Measurements from ENCODE around the gene FSD1. TPM values are rescaled to one million over a fixed set of nuclear protein-coding genes. Genes with fewer than 3 reads are reported as not detected.

The FSD1 gene
- total RNA-seq, 2 donors from 2014 or later: 0.98 to 2.4 TPM

DNA sequence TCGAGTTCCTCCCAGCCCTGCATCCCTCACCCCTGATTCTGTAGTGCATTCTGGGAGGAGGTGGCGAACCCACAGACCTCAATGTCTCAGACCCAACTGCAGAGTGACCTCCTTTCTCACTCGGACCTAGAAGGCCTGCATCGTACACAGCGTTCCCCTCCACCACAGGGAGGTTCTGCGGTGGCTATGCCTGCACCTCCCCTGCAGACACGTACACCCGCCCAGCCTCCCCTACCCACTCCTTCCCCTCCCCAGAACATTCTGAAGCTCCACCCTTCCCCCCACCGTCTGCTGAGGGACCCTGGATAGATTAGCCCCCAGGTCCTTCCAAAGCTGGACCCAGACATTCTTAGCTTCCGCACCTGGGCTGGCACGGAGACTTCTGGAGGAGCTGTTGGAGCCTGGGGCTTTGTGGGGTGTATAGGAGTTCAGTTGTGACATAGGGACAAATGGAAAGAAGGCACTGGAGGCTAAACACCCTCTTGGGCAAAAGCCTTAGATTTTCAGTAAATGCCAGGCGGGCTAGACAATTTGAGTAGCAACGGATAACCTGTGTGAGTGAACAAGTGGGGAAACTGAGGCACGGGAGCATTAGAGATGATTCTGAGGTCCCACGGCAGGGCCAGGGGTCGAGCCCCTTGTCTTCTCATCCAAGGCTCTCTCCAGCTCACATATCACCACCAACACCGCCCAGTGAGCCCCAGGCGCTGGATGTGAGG, 420 bp upstream of the FSD1 start:
- intact Hi-C loops (cut with DNase I): no loop called here
- H3K36me3 ChIP-seq: no peaks in the 10 kb centered on the region
- H3K4me1 ChIP-seq: no peaks in the 10 kb centered on the region
- no peaks in the 10 kb centered on the region for H3K9me3 ChIP-seq
- peak overlapping the region; percentile 15 for H3K4me3 ChIP-seq
- DNase-seq: no peak
- no peak overlapping the region for H3K27ac ChIP-seq
- no peaks in the 10 kb centered on the region for H3K27me3 ChIP-seq
- TF ChIP-seq, protein P1, sequence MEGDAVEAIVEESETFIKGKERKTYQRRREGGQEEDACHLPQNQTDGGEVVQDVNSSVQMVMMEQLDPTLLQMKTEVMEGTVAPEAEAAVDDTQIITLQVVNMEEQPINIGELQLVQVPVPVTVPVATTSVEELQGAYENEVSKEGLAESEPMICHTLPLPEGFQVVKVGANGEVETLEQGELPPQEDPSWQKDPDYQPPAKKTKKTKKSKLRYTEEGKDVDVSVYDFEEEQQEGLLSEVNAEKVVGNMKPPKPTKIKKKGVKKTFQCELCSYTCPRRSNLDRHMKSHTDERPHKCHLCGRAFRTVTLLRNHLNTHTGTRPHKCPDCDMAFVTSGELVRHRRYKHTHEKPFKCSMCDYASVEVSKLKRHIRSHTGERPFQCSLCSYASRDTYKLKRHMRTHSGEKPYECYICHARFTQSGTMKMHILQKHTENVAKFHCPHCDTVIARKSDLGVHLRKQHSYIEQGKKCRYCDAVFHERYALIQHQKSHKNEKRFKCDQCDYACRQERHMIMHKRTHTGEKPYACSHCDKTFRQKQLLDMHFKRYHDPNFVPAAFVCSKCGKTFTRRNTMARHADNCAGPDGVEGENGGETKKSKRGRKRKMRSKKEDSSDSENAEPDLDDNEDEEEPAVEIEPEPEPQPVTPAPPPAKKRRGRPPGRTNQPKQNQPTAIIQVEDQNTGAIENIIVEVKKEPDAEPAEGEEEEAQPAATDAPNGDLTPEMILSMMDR (IDR thresholded peaks at IDR 0.05): no peak
- no peak overlapping the region for H3K9ac ChIP-seq (ENCODE audit: low read depth in 2 of 2, low read length in 2 of 2)

DNA sequence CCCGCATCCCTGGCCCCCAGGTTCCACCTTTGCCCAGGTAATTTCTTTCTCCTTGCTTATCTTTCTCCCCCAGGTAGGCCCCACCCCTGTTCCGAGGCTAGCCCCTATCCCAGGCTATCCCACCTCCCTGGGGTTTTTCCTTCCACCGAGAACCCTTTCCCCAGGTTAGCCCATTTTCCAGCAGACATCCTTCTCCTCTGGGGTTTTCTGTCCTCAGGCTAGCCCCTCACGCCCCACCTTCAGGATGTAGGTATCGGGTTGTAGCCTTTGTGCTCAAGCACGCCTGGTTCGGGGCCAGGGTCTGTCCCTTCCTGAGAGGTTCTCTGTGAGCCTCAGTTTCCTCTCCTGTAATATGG, 837 bp downstream of the FSD1 start:
- TF ChIP-seq, protein P1 (IDR thresholded peaks at IDR 0.05): no peak
- Histone ChIP-seq H3K27ac (no peak overlapping the region), H3K4me1 (no peaks in the 10 kb centered on the region), H3K36me3 (no peaks in the 10 kb centered on the region), H3K27me3 (no peaks in the 10 kb centered on the region), H3K4me3 (no peak overlapping the region), H3K9me3 (no peaks in the 10 kb centered on the region), H3K9ac (ENCODE audit: low read depth in 2 of 2, low read length in 2 of 2) (no peak overlapping the region)
- no peak for DNase-seq
- intact Hi-C loops (cut with DNase I): no loop called here

GRCh38 chr19:4305659-4306058, 1.3 kb downstream of the FSD1 start:
- Histone ChIP-seq H3K4me1 (no peaks in the 10 kb centered on the region), H3K27ac (no peak overlapping the region), H3K36me3 (no peaks in the 10 kb centered on the region), H3K4me3 (no peak overlapping the region), H3K9ac (ENCODE audit: low read depth in 2 of 2, low read length in 2 of 2) (no peak overlapping the region), H3K27me3 (no peaks in the 10 kb centered on the region), H3K9me3 (no peaks in the 10 kb centered on the region)
- DNase-seq: no peak
- intact Hi-C loops (cut with DNase I): no loop called here
- TF ChIP-seq, protein P1 (IDR thresholded peaks at IDR 0.05): no peak

DNA sequence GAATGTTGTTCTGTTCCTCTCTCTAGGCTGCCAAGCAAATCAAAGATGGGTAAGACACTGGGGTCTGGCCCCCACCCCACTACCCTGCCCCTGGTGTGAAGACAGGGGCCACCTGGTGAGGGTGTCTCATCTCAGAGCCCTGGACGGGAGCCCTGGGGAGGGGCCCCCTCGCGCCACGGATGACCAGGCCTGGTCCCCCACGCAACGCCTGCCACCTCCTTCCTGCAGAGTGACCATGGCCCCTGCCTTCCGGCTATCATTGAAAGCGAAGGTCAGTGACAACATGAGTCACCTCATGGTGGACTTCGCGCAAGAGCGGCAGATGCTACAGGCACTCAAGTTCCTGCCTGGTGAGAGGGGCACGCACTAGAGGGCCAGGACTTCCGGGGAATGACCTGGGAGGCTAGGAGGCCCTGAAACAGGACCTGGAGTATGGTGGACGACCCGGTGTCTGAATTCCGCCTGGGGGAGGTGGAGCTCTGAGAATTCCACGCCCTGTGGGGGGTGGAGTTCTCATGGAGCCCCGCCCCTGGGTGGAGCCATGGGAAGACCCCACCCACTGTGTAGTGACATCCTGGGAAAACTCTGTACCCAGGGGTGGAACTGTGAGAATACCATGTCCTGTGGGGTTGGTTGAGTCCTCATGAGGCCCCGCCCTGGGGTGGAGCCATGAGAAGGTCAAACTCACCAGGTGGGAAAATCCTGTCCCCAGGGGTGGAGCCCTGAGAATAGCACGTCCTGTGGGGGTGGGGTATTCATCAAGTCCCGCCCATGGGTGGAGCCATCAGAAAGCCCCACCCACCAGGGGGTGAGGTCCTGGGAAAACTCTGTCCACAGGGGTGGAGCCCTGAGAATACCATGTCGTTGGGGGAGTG, 6.1 kb downstream of the FSD1 start:
- no peak overlapping the region for H3K4me3 ChIP-seq
- intact Hi-C loops (cut with DNase I): no loop called here
- no peak overlapping the region for H3K27ac ChIP-seq
- TF ChIP-seq, protein P1 (IDR thresholded peaks at IDR 0.05): no peak
- H3K4me1 ChIP-seq: no peaks in the 10 kb centered on the region
- no peaks in the 10 kb centered on the region for H3K27me3 ChIP-seq
- H3K36me3 ChIP-seq: no peaks in the 10 kb centered on the region
- peak; percentile 33 for DNase-seq
- no peaks in the 10 kb centered on the region for H3K9me3 ChIP-seq
- H3K9ac ChIP-seq (ENCODE audit: low read depth in 2 of 2, low read length in 2 of 2): no peak overlapping the region

DNA sequence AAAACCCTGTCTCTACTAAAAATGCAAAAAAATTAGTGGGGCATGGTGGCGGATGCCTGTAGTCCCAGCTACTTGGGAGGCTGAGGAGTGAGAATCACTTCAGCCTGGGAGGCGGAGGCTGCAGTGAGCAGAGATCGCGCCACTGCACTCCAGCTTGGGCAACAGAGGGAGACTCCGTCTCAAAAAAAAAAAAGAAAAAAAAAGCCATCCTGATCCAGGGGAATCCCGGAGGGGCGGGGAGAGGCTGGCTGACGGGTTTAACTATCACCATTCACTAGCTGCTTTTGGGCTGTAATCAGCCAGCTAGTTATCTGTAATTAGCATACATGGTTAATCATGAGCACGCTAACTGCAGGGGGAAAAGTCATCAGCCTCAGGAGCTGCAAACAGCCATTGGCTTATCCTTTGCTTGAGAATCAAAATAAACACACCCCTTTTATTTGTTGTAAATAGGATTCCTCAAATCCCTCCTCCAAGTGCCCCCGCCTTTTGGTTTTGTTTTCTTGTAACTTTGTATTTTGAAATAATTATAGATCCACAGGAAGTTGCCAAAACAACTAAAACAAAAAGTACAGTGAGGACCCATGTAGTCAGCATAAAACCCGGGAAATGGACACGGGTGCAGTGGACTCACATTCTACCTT, 9.6 kb downstream of the FSD1 start:
- no peak overlapping the region for H3K4me3 ChIP-seq
- H3K27me3 ChIP-seq: no peaks in the 10 kb centered on the region
- no peak overlapping the region for H3K27ac ChIP-seq
- no peaks in the 10 kb centered on the region for H3K36me3 ChIP-seq
- no peak overlapping the region for H3K9ac ChIP-seq (ENCODE audit: low read depth in 2 of 2, low read length in 2 of 2)
- intact Hi-C loops (cut with DNase I): no loop called here
- no peaks in the 10 kb centered on the region for H3K4me1 ChIP-seq
- no peaks in the 10 kb centered on the region for H3K9me3 ChIP-seq
- TF ChIP-seq, protein P1 (IDR thresholded peaks at IDR 0.05): no peak
- DNase-seq: no peak
